Mammary epithelial cell (primary cell): ENCODE measurements around the gene NEGR1.

Experiments used
- CTCF ChIP-seq, 2 donors: IDR thresholded peaks in 1 of 2; conservative IDR thresholded peaks in 1 of 2; 2 replicates each; pipeline ENCODE4 v1.5.1; 2011 to 2012; ENCODE audit warnings: inconsistent platforms in 2 of 2, low read length in 2 of 2, mild to moderate bottlenecking in 2 of 2, control low read depth in 1 of 2, low read depth in 1 of 2; ENCODE audit not compliant: insufficient read depth in 1 of 2; ENCODE audit errors: extremely low read depth in 1 of 2
- EZH2 ChIP-seq: IDR thresholded peaks from 2 replicates; pipeline ENCODE4 v1.6.1; 2012; ENCODE audit warnings: low read length, inconsistent platforms, borderline replicate concordance

- TF ChIP-seq CTCF (conservative IDR thresholded peaks at IDR 0.05 in 1 of 2, IDR thresholded peaks at IDR 0.05 in 1 of 2; ENCODE audit: extremely low read depth in 1 of 2, insufficient read depth in 1 of 2, low read depth in 1 of 2, low read length in 2 of 2) (no peak), EZH2 (no peak)
These were observed 162.8 kb downstream of the NEGR1 start for GRCh38 chr1:72119491-72119890.
